Myocyte (in vitro differentiated cells): ENCODE results near the gene RCBTB1. TPM values are rescaled to one million over a fixed set of nuclear protein-coding genes. Genes with fewer than 3 reads are reported as not detected.

Experiments
- DNase-seq: peaks from one replicate; pipeline ENCODE4 v3.0.0-alpha.2; 2012; ENCODE audit warnings: low read depth
- total RNA-seq: library from RNA; depleted of rRNA; stranded (reverse); fragments of >200 nt; gene quantifications from 2 replicates; pipeline ENCODE4 v1.2.3, GENCODE V29; 2014

Gene RCBTB1
- total RNA-seq, 1 donor from 2014 or later = 27.9 TPM

DNA sequence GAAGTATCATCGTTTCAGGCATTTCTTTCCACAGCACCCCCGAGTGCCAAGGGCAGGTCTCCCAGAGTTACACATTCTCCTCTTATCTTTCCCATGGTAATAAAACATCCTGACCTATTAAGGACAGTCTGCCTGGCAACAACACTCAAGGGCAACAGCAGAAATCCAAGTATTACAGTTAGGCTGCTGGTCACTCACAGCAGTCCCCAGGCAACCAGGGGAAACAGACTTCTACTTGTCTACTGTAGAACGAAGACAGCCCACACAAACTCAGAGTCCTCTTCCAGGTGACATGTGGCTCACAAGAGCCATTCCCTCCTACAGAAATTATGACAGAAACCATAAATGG is 24.3 kb downstream of the RCBTB1 start:
- DNase-seq = no peak

DNA sequence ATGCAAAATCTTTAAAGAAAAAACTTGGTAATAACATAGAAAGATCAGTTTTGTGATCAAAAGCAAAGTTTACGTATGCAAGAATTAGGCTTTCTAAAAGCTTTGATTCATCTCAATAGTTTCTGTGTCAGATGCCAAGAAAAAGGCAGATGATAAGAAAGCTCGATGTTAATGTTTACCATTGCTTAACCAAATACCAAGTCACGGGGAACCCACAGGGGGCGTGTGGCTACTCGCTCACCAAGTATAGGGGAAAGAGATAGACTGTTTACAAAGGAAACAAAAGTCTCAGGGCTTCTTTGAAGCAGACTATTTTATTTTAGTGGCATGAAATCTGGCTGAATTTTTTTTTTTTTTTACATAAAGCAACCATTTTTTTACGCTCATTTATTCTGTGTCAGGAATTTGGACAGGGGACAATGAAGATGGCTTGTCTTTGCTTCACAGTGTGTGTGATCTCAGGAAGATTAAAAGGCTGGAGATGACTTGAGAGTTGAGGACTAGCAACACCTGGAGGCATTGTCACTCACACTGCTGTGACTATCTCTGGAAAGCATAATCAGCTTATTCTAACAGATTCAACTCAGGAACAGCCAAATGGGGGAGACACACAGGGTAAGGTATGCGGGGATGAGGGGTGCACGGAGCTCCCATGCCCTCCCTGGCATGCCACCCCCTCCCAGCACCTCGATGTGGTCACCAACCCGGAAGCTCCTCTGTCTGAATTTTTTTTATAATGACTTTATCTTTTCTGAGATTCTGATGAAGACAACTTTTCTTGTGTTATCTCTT is 24.9 kb downstream of the RCBTB1 start:
- DNase-seq = no peak

DNA sequence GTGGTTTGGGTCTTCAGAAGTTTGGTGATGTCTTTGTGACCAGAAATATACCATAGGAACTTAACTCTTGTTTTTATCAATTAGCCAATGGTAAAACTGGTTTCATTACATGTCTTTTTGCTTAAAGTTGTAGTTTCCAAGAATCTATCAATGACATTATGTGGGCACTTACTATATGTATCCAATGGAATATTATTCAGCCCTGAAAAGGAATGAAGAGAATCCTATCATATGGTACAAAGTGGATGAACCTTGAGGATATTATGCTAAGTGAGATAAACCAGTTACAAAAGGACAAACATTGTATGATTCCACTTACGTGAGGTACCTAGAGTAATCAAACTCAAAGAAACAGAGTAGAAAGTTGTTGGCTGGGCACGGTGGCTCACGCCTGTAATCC is 26.4 kb downstream of the RCBTB1 start:
- DNase-seq = no peak

DNA sequence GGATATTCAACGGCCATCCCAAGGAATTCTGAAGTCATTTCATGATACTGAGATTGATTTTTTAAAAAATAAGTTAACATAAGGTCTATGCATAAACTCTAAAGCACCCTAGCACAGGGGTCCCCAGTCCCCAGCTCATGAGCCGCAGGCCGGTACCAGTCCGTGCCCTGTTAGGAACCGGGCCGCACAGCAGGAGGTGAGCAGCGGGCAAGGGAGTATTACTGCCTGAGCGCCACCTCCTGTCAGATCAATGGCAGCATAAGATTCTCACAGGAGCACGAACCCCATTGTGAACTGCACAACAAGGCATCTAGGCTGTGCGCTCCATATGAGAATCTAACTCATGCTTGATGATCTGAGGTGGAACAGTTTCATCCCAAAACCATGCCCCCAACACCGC is 31.0 kb downstream of the RCBTB1 start:
- no peak for DNase-seq

DNA sequence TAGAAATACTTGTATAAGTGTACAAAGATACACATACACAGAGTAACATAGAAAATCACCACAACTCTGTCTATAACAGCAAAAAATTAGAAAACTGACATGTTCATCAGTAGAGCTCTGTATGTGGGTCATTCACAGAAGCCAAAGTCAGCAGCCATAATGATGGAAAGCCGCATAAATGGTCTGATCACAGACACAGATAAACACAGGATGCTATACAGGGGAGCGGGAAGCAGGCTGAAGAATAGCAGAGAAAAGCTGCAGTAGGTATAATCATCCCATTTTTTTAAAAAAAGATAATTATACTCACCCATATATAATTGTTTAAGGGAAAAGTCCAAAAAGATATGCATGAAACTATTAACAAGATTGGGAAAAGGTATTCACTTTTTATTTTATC is 31.5 kb downstream of the RCBTB1 start:
- DNase-seq = no peak

DNA sequence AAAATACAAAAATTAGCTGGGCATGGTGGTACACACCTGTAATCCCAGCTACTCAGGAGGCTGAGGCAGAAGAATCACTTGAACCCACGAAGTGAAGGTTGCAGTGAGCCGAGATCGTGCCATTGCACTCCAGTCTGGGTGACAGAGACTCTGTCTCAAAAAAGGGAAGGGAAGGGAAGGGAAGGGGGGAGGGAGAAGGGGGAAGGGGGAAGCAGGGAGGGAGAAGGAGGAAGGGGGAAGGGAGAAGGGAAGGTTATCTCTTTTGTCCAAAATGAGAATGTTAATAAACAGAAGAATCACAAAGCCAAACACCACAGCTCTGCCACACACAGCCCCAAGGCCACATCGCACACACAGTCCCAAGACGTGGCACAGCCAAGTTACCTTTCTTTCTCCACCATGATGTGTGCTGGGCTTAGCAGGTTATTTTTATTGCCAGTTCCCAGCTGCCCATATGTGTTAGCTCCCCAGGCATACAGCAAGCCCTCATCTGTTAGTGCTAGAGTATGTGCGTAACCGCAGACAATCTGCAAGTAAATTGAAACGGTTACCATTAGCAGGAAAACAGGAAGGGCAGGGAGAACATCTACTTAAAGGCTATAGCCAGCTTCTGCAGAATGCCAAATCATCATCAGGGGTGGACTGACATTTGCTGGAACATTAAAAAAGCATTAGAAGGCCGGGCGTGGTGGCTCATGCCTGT is 34.3 kb downstream of the RCBTB1 start:
- no peak for DNase-seq

DNA sequence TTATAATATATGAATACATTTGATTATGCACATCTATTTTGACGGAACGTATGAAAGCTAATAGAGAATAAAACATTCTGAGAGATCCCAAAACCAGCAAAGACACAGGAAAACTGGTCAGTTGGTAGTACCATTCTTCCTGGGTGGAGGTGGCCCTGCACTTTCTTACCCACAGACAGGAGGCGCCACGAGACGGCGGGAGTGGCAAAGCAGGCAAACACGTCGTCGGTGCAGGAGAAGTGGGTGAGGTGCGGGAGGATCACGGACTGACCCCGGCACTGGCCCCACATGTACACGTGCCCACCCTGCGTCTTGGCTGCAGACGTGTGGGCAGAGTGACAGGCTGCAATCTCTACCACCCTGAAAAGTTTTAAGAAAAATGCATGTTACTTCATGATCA is 36.1 kb downstream of the RCBTB1 start:
- DNase-seq = no peak

DNA sequence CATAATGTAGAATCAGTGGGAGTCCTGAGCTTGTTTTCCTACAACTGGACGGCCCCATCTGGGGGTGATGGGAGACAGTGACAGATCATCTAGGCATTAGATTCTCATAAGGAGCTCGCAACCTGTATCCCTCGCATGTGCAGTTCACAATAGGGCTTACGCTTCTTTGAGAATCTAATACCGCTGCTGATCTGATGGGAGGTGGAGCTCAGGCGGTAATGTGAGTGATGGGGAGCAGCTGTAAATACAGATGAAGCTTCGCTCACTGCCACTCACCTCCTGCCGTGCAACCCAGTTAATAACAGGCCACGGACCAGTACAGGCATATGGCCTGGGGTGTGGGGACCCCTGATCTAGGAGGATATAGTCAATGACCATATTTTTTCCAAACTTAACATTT is 38.8 kb downstream of the RCBTB1 start:
- no peak for DNase-seq

DNA sequence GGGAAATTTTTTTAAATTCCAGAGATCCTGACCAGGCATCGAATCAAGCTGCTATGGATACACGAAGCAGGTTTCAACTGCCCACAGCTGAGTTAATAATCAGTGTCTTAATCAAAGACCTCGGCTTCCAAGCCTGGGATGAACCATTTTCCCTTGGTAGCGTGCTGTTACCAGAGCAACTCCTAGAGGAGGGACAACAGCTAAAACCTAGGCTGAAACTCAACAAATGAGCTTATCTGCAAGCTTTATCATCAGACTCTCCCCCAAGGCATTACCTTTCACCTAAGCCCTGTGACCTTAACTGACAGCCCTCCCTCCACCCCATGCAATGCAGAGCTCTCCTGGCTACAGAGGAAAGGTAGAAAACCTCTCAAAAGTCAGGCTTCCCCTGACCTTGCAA is 39.7 kb downstream of the RCBTB1 start:
- no peak for DNase-seq

DNA sequence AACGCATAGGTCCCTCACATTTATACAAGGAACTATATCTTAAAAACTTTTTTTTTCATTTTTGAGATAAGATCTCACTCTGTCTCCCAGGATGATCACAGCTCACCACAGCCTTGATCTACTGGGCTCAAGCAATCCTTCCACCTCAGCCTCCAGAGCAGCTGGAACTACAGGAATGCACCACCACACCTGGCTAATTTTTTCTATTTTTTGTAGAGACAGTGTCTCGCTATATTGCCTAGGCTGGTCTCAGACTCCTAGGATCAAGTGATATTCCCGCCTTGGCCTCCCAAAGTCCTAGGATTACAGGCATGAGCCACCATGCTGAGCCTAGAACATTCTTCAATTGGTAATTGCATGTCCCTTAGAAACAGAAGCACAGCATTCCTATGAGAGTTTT is 41.7 kb downstream of the RCBTB1 start:
- DNase-seq = no peak

DNA sequence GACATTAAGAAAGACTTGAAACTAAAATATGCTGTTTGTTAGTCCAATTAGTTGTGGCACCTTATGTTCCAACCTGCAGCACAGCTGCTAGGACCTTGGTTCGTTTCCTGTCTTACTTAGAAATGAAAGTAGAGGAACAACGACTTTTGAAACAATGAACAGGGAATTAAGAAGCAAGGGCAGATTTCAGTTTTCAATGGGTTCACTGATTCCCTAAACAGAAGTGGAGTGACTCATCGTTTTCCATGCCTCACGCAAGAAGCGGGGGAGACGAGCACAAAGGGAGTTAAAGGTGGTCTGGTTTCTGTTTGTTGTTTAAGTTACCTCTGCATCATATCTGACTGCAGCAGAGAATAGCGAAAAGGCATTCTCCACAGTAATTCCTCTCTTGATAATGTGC is 44.8 kb downstream of the RCBTB1 start:
- no peak for DNase-seq

DNA sequence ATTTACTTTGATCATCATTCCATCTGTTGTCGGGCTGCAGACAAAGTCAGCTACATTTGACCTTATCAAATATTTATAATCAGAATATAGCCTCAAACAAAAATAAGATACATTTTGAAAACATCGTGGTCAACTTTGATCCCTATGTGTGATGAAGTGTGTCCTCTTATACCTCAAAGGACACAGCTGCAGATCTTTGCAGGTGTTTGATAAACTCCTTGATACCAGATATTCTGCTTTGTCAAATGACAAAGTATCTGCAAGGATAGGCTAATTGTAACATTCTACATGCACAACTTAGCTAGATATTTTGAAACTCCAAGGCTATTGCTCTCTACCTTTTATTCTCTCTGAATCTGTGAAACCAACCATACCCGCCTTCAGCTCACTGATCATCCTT is 45.6 kb downstream of the RCBTB1 start:
- DNase-seq = no peak

DNA sequence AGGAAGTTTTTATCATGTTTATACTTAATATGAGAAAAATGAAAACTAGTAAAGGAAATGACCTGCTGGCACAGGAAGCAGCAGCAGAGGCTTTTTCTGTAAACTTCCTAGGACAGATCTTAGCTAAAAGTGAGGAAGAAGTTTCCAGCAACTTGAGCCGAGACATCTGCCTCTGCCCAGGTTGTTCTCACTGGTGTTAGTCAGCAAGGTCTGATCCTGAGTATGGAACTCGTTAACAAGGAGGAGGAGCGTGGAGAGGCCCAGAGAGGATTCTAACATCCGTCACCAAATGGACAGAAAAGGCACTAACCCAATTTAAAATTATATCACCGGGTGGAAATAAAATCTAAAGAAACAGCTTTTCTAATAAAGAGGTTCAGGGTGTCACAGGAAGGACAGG is 46.0 kb downstream of the RCBTB1 start:
- DNase-seq = no peak

DNA sequence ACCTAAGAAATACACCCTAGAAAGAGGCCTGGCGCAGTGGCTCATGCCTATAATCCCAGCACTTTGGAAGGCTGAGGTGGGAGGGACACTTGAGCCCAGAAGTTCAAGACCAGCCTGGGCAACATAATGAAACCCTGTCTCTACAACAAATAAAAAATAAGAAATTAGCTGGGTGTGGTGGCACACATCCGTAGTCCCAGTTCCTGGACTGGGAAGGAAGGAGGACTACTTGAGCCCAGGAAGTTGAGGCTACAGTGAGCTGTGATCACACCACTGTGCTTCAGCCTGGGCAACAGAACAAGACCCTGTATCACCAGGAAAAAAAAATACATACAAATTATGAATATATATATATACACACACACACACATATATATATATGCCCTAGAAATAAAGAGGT is 47.0 kb downstream of the RCBTB1 start:
- DNase-seq = no peak

DNA sequence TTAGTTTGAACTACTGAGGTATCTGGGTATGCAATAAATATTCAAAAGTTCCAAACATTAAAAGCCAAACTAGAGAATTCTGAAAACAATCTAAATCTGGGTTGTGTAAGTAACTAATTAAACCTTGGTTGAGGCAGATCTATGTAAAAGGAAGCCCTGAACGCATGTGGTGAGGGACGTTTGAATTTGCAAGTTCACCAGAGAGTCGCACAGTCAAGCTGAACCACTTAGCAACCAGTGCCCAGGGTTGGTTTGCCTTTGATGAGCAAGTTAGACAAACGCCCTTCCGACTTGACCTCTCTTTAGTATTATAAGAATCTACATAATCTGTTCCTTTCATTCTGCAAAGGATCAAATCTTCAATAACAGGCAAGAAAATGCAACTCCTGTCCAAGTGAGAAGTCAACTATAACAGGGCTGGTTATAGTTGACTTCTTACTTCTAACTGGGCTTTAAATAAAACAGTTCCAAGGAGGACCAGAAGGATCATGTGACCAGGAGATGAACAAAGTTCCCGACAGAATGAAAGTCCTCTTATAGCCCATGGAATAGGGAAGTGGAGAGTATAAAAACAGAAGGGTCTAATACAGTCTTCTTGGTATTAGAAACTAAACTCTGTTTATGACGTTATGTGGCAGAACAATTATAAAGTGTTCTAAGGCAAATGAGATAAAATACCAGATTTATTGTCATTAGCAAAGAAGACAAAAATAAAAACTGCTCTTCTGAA is 49.0 kb downstream of the RCBTB1 start:
- DNase-seq = no peak

DNA sequence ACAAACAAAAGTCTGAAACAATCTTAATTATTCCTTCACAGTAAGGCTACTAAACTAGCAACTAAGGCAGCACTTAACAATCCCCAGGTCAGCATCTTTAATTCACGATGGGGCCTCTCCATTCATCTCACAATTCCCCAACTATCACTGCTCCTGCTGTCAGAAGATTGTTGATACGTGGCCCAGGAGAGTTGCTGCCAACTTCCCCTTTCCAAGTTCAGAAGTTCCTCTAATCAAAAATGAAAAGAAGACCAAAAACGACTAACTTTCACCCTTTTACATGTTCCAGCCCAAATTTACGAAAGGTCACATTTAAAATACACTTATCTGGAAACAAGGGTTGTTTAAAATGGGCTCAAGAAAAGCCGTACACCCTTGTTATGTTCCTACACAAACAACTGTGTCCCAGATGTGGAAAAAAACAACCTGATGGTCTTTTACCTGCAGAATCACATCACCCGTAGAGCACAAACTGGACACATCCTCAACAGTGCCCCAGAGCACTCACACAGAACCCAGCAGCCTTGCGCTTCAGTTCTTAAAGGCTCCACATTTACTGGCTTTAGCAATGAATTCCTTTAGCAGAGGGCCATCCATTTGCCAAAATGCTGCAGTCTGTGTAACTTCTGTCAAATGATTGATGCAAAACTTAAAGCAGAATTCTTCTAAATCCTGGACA is 51.6 kb downstream of the RCBTB1 start:
- DNase-seq = no peak

DNA sequence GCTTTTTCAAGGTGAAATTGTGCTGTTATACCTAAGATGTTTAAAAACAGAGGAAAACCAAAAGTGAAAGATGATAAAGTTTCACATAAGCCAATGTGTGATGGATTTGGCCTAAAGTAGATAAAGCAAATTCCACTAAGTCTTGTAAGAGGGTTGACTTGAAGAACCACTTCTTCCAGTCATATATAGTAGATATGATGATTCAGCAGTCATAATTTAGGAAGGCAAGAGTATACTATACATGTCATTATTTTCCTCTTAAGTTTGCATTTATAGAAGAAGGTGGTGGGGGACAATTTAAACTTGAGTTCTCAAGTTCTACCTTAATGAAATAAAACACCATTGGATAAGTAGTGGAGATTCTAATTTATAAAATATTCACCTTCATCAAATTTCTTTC is 52.3 kb downstream of the RCBTB1 start:
- DNase-seq = no peak

DNA sequence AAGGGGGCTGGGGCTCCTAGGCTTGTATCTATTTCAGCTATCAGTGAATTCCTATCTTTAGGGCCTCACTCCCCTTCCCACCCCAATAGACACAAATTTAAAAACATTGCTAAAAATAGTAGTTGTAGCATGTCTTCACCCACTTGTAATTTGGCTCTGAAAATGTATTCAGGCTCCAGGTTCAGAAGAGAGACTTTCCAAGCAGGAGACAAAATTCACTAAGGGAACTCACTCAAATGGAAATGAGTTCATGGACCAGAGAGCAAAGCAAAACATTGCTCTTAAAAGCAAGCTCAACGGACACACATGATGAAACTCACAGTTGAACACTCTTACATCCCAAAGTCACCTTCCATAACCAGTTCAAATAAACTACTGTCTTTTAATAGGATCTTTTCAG is 52.8 kb downstream of the RCBTB1 start:
- no peak for DNase-seq

DNA sequence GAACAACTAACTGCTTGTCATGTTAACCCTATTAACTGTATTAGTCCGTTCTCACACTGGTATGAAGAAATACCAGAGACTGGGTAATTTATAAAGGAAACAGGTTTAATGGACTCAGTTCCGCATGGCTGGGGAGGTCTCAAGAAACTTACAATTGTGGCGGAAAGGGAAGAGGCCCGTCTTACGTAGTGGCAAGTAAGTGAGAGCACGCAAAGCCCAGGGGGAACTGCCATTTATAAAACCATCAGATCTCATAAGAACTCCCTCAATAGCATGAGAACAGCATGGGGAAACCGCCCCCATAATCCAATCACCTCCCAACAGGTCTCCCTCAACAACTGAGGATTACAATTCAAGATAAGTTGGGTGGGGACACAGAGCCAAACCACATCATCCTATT is 54.9 kb downstream of the RCBTB1 start:
- no peak for DNase-seq

DNA sequence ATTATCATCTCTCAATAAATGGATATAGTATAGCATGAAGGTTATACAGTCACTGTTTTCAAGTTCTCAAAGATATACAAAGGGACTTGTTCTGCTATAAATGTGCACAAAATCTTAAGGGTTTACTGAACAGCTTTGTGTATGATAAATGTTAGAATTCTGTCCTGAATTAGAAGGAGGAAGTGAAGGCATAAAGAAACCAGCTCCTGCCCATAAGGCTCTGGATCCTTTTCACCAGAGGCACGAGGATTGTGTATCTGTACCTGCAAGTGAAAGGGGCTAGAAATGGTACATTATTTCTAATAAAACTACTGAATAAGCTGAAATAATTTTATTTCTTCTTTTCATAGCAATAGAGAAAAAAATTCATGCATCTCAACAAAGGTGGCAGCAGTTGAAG is 57.2 kb downstream of the RCBTB1 start:
- DNase-seq = no peak

DNA sequence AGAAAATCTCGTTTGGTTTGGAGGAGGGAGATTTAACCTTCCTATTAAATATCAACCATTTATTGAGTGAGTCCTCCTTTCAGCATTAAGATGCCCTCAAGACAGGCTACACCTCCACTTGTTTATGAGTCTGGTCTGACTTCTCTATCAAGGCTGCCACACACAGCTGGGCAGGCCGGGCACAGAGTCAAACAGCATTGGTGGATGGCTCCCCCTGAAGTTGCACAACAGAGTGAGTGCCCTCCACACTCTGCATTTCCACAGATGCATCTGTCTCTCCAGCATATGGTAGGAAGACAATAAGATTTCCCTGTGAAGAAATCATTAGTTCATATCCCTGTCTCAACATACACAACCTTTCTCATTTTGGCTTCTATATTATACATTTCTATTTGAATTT is 58.2 kb downstream of the RCBTB1 start:
- DNase-seq = peak; percentile 13
